Ovary (tissue), 3 donors: Measurements from ENCODE around the gene LSM12.

ENCODE experiments used
- EP300 ChIP-seq: sonication (generic); formaldehyde crosslinking; IDR thresholded peaks from one replicate; pipeline ENCODE4 v1.6.1; 2017; ENCODE audit warnings: antibody characterized with exemption
- POLR2A ChIP-seq: fragments of 450-650 bp; IDR thresholded peaks from one replicate; pipeline ENCODE4 v1.6.1; 2017; ENCODE audit warnings: antibody characterized with exemption, mild to moderate bottlenecking, moderate library complexity
- TF ChIP-seq, protein P1 (sequence below), 3 donors: fragments of 450-650 bp in 2 of 3; fragments of 200-600 bp in 1 of 3; IDR thresholded peaks; one replicate each; pipeline versions ENCODE4 v1.5.1 to v1.8.0; 2016 to 2022; ENCODE audit warnings: antibody characterized with exemption in 3 of 3, mild to moderate bottlenecking in 1 of 3
- donor health status: DM: no; HTN: no; CAD: no.

GRCh38 chr17:44063704-44064639 is 2.5 kb downstream of the LSM12 start:
- TF ChIP-seq, protein P1, sequence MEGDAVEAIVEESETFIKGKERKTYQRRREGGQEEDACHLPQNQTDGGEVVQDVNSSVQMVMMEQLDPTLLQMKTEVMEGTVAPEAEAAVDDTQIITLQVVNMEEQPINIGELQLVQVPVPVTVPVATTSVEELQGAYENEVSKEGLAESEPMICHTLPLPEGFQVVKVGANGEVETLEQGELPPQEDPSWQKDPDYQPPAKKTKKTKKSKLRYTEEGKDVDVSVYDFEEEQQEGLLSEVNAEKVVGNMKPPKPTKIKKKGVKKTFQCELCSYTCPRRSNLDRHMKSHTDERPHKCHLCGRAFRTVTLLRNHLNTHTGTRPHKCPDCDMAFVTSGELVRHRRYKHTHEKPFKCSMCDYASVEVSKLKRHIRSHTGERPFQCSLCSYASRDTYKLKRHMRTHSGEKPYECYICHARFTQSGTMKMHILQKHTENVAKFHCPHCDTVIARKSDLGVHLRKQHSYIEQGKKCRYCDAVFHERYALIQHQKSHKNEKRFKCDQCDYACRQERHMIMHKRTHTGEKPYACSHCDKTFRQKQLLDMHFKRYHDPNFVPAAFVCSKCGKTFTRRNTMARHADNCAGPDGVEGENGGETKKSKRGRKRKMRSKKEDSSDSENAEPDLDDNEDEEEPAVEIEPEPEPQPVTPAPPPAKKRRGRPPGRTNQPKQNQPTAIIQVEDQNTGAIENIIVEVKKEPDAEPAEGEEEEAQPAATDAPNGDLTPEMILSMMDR (IDR thresholded peaks at IDR 0.05): no peak
- TF ChIP-seq POLR2A (no peak), EP300 (no peak)
